ENCODE data around the gene TAS2R43. TPM values are rescaled to one million over a fixed set of nuclear protein-coding genes. Genes with fewer than 3 reads are reported as not detected.

TAS2R43 gene, protein sequence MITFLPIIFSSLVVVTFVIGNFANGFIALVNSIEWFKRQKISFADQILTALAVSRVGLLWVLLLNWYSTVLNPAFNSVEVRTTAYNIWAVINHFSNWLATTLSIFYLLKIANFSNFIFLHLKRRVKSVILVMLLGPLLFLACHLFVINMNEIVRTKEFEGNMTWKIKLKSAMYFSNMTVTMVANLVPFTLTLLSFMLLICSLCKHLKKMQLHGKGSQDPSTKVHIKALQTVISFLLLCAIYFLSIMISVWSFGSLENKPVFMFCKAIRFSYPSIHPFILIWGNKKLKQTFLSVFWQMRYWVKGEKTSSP
- total RNA-seq: 10 to 100 TPM in 1 of 2 donors, 1 to 10 TPM in 1; 1.0 to 15.1 TPM
- not detected for polyA plus RNA-seq
- long read RNA-seq, donor 1: 0 reads
- long read RNA-seq, donor 2: 0 reads
- long read RNA-seq, donor 3: 0 reads
- long read RNA-seq, donor 4: 0 reads
- long read RNA-seq, donor 5: 0 reads

DNA sequence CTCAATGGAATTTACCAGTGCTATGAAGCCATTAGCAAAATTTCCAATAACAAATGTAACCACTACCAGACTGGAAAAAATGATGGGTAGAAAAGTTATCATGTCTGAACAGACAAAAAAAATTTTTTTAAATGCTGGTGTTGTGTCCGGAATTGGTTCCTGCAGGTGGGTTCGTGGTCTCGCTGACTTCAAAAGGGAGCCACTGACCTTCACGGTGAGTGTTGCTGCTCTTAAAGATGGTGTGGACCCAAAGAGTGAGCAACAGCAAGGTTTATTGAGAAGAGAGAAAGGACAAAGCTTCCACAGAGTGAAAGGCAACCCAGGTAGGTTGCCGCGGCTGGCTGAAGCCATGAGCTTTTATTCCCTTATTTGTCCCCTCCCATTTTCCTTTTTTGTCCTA, at the start of gene TAS2R43:
Gene TAS2R43 (minus strand): TSS at position 186 of the 400 bp plus-strand sequence. CDS start 84 bp downstream, at position 102.
- no peaks in the 10 kb centered on the region for H3K27me3 ChIP-seq (ENCODE audit: control insufficient read depth in 3 of 3, insufficient read depth in 3 of 3, low read length in 2 of 3)
- DNase-seq (no peak), ATAC-seq (ENCODE audit: insufficient read depth, low FRiP score) (no peak)
- WGBS, 2 donors: 85 to 99% methylated on average over 6 of the region's 6 CpGs
- TF ChIP-seq, protein P1, sequence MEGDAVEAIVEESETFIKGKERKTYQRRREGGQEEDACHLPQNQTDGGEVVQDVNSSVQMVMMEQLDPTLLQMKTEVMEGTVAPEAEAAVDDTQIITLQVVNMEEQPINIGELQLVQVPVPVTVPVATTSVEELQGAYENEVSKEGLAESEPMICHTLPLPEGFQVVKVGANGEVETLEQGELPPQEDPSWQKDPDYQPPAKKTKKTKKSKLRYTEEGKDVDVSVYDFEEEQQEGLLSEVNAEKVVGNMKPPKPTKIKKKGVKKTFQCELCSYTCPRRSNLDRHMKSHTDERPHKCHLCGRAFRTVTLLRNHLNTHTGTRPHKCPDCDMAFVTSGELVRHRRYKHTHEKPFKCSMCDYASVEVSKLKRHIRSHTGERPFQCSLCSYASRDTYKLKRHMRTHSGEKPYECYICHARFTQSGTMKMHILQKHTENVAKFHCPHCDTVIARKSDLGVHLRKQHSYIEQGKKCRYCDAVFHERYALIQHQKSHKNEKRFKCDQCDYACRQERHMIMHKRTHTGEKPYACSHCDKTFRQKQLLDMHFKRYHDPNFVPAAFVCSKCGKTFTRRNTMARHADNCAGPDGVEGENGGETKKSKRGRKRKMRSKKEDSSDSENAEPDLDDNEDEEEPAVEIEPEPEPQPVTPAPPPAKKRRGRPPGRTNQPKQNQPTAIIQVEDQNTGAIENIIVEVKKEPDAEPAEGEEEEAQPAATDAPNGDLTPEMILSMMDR (IDR thresholded peaks at IDR 0.05; ENCODE audit: control extremely low read depth, extremely low read depth): no peak
- H3K4me1 ChIP-seq (ENCODE audit: control insufficient read depth in 5 of 5, insufficient read depth in 5 of 5, low read length in 5 of 5): no peaks in the 10 kb centered on the region
- no peaks in the 10 kb centered on the region for H3K36me3 ChIP-seq (ENCODE audit: control insufficient read depth in 4 of 4, insufficient read depth in 4 of 4, low read length in 4 of 4)
- no peaks in the 10 kb centered on the region for H3K9me3 ChIP-seq (ENCODE audit: control insufficient read depth in 4 of 4, insufficient read depth in 3 of 4, low read length in 3 of 4)
- no peak within 1 kb of the TSS for H3K9ac ChIP-seq (ENCODE audit: insufficient read depth in 1 of 2, low read length in 2 of 2)
- H3K27ac ChIP-seq (ENCODE audit: low read depth in 1 of 2, low read length in 1 of 2): no peak within 1 kb of the TSS
- no peak within 1 kb of the TSS for H3K4me3 ChIP-seq

DNA sequence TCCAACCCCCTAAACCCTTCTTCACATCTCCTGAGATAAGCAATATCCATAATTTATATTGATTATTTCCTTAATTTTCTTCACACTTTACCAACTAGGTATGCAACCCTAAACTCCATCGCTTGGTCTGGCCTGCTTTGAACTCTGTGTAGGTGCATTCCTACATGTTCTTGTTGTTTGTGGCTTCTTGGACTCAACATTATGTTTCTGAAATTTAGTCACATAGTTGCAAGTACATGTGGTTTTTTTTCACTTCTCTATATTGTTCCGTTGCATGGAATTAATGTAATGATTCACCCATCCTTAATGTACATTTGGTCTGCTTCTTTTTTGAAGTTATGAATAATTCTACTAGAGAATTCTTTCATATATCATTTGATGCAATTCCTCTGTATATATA, 44.0 kb upstream of the TAS2R43 start:
- peaks cover 0 to 9% (median 0%) of the 10 kb centered on the region in 5 donors for H3K4me1 ChIP-seq (ENCODE audit: control insufficient read depth in 5 of 5, insufficient read depth in 5 of 5, low read length in 5 of 5)
- peaks cover 0 to 2% (median 0%) of the 10 kb centered on the region in 4 donors for H3K9me3 ChIP-seq (ENCODE audit: control insufficient read depth in 4 of 4, insufficient read depth in 3 of 4, low read length in 3 of 4)
- no peak for ATAC-seq (ENCODE audit: insufficient read depth, low FRiP score)
- H3K36me3 ChIP-seq (ENCODE audit: control insufficient read depth in 4 of 4, insufficient read depth in 4 of 4, low read length in 4 of 4): no peaks in the 10 kb centered on the region
- DNase-seq: no peak
- TF ChIP-seq, protein P1 (IDR thresholded peaks at IDR 0.05; ENCODE audit: control extremely low read depth, extremely low read depth): no peak
- H3K27ac ChIP-seq (ENCODE audit: low read depth in 1 of 2, low read length in 1 of 2): no peak overlapping the region
- WGBS, 2 donors: 64 to 68% methylated on average over 2 of the region's 2 CpGs
- no peaks in the 10 kb centered on the region for H3K27me3 ChIP-seq (ENCODE audit: control insufficient read depth in 3 of 3, insufficient read depth in 3 of 3, low read length in 2 of 3)
- H3K9ac ChIP-seq (ENCODE audit: insufficient read depth in 1 of 2, low read length in 2 of 2): no peak overlapping the region
- H3K4me3 ChIP-seq: no peak overlapping the region

DNA sequence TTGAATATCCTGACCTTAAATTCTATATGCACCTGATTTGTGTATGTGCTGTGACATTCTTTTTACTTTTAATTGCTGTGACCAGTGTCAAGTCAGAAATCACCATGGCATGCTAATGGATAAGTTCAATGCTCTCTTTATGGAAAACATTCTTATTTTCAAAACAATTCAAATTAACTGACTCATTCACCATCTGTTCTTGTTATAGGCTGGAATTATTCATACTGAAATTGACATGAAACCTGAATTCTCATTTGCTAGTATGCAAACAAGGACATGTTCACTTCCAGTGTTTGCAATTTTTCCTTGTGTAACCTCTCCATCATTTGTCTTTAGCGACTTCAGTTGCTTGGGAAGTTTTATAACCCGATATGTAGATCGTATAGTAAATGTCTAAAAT, 42.2 kb upstream of the TAS2R43 start, which contains the start of gene TAS2R30:
Gene TAS2R30 (minus strand): TSS at position 340 of the 400 bp plus-strand sequence. CDS start 400 bp downstream, outside the sequence.
- Histone ChIP-seq H3K9ac (ENCODE audit: insufficient read depth in 1 of 2, low read length in 2 of 2) (no peak within 1 kb of the TSS), H3K27me3 (ENCODE audit: control insufficient read depth in 3 of 3, insufficient read depth in 3 of 3, low read length in 2 of 3) (no peaks in the 10 kb centered on the region), H3K36me3 (ENCODE audit: control insufficient read depth in 4 of 4, insufficient read depth in 4 of 4, low read length in 4 of 4) (no peaks in the 10 kb centered on the region), H3K4me1 (ENCODE audit: control insufficient read depth in 5 of 5, insufficient read depth in 5 of 5, low read length in 5 of 5) (peaks cover 0 to 14% (median 0%) of the 10 kb centered on the region in 5 donors), H3K9me3 (ENCODE audit: control insufficient read depth in 4 of 4, insufficient read depth in 3 of 4, low read length in 3 of 4) (no peaks in the 10 kb centered on the region), H3K27ac (ENCODE audit: low read depth in 1 of 2, low read length in 1 of 2) (no peak within 1 kb of the TSS), H3K4me3 (no peak within 1 kb of the TSS)
- 75 to 79% methylated on average over 3 of the region's 3 CpGs for WGBS, 2 donors
- TF ChIP-seq, protein P1 (IDR thresholded peaks at IDR 0.05; ENCODE audit: control extremely low read depth, extremely low read depth): no peak
- ATAC-seq (ENCODE audit: insufficient read depth, low FRiP score) (no peak), DNase-seq (no peak)
